Jurkat, Clone E6-1 (cell line): ENCODE measurements around the gene KRT39. TPM values are rescaled to one million over a fixed set of nuclear protein-coding genes. Genes with fewer than 3 reads are reported as not detected.
"Not testable (repeated sequence)": the region's sequence is repeated elsewhere in the genome, so short reads cannot be mapped to it uniquely, and the experiment has no call there.

ENCODE experiments used
- DNase-seq: peaks from one replicate; pipeline ENCODE4 v3.0.0-alpha.2; 2011; ENCODE audit warnings: low read depth, low spot score
- H3K4me3 ChIP-seq: 2 replicates; pipeline ENCODE4 v1.5.1; 2011; ENCODE audit warnings: mild to moderate bottlenecking, low read length, control low read depth, moderate library complexity
- polyA plus RNA-seq: library from polyadenylated mRNA; unstranded; fragments of >200 nt; gene quantifications from one replicate; pipeline ENCODE4 v1.2.1, GENCODE V29; 2012; ENCODE audit warnings: missing spikeins; ENCODE audit not compliant: insufficient read length, insufficient read depth

KRT39 gene
- not detected for polyA plus RNA-seq

GRCh38 chr17:40966848-40967247, at the start of gene KRT39:
TSS of gene KRT39 (minus strand) at chr17:40966948. CDS start at chr17:40966856, 92 bp downstream.
- no peak for DNase-seq
- H3K4me3 ChIP-seq: no peak within 1 kb of the TSS

DNA sequence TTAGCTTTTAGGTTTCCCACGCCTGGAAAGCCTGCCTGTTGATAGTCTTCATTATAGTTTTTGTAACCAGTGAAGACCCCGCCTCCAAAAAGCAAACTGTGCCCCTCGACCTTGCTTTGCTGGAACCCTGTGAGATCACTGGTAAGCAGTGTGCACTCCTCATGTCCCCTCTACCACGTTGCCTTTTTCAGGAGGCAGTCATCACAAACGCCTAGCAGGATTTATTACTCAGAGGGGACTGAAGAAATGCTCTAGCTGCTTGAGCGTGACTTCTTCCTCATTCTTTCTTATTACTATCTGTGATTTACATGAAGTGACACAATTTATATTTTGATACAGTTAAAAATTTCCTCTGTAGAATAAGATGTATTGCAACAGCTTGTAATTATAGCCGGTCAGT, 48.7 kb upstream of the KRT39 start:
- H3K4me3 ChIP-seq: no peak overlapping the region
- DNase-seq: no peak

DNA sequence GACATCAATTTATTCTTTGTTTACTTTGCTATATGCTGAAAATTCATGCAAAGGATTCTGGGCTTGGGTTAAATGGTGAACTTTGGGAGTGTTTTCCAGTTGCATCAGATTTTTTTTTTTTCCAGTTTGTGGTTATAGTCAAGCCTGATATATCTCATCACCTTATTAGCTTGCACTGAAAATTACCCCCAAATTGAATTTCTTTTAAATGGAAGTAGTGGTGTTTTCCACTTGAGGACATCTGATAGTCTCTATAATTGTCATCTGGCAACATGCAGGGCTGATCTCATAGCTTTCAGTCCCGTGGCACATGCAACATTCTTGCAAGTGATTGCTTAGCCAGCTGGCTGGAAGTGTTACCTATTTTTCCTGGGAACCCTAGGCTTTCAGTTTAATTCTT, 46.9 kb upstream of the KRT39 start:
- no peak for DNase-seq
- no peak overlapping the region for H3K4me3 ChIP-seq

- no peak for DNase-seq
- no peak overlapping the region for H3K4me3 ChIP-seq
Measured at GRCh38 chr17:41013181-41013580, 46.4 kb upstream of the KRT39 start.

DNA sequence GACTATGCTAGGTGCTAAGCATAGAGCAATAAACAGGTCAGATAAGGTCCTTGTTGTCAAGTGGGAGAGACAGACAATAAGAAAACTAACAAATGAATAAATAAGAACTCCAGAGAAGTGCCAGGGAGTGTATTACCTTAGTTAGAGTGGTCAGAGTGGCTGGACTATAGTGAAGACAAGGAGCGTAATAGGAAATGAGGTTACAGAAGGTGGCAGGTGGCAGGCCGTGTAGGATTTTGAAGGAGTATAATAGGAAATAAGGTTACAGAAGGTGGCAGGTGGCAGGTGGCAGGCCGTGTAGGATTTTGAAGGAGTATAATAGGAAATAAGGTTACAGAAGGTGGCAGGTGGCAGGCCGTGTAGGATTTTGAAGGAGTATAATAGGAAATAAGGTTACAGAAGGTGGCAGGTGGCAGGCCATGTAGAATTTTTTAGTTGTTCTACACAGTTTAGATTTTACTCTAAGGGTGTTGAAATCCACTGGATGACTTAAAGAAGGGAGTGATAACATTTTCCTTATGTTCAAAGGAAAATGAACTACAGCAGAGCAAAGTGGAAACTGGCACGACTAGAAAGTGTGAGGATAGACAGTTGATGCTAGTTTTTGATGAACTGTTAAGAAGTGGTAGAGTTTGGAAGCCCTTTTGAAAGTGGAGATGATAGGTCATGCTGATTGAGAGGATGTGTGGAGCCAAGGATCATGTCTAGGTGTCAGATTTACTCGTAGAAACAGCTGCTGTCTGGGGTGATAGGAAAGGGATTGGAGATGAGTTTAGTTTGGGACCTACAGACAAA, 45.8 kb upstream of the KRT39 start:
- H3K4me3 ChIP-seq: no peak overlapping the region
- no peak for DNase-seq

DNA sequence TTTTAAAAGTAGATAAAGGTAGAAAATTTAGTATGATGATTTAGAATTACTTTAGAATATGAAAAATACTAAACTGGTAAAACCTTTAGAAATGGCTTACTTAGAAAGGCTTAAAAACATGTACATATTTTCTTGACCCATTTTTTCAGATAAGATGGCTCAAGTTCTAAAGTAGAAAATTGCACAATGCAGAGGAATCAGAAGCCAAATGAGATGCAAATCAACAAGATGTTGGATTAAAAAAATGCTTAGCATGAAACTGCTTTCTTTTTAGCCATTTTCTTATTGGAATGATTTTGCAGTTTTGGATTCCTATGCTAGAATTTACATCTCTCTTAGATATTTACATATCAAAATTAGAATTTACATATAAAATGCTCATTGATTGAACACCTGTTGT, 43.7 kb upstream of the KRT39 start:
- no peak overlapping the region for H3K4me3 ChIP-seq
- DNase-seq: no peak

DNA sequence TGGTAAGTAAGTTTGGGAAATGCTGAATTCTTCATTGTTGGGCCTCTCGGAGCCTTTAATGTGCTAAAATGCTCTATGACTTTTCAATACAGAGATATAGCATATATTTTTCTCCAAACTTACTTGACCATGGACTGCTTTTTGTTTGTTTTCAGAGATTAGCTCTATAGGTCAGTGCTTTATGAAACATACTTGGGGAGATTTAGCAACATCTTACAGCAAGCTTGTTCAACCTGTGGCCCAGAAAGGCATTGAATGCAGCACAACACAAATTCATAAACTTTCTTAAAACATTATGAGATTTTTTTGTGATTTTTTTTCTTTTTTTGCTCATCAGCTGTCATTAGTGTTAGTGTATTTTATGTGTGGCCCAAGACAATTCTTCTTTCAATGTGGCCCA, 43.2 kb upstream of the KRT39 start:
- DNase-seq: no peak
- no peak overlapping the region for H3K4me3 ChIP-seq

DNA sequence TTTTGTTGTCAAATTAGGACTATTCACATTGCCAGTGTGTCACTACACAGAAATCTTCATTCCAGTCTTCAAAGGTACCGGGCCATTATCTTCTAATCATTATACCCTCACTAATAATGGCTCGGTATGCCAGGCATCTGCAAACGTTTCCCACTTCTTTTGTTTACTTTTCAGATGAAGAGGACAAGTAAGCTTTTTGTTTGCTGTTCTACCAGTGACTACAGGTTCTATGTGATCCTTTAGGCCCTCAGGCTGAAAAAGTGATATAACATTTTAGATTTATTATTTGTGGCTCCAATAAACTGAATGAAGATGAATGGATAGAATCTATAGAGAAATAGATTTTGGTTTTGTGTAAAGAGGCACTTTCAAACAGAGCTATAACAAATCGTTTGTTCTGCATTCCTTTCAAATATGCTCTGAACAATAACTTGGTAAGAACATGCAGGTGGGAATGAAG, 42.6 kb upstream of the KRT39 start:
- DNase-seq: no peak
- H3K4me3 ChIP-seq: no peak overlapping the region

- no peak within 1 kb of the TSS for H3K4me3 ChIP-seq
- DNase-seq: no peak
Measured at GRCh38 chr17:41008811-41009210, 42.1 kb upstream of the KRT39 start, which contains the start of gene KRTAP3-1. TSS of gene KRTAP3-1 (minus strand) at chr17:41009128. CDS start at chr17:41009074, 54 bp downstream.

- no peak overlapping the region for H3K4me3 ChIP-seq
- DNase-seq: no peak
Measured at GRCh38 chr17:41004397-41004796, 37.6 kb upstream of the KRT39 start.

- no peak overlapping the region for H3K4me3 ChIP-seq
- DNase-seq: no peak
Measured at GRCh38 chr17:41003926-41004325, 37.2 kb upstream of the KRT39 start.

GRCh38 chr17:41002814-41003213, 36.1 kb upstream of the KRT39 start:
- DNase-seq: no peak
- no peak overlapping the region for H3K4me3 ChIP-seq

GRCh38 chr17:41001795-41002194, 35.0 kb upstream of the KRT39 start:
- DNase-seq: no peak

GRCh38 chr17:40999563-40999962, 32.8 kb upstream of the KRT39 start, which contains the start of gene KRTAP3-2:
TSS of gene KRTAP3-2 (minus strand) at chr17:40999906. CDS start at chr17:40999853, 53 bp downstream.
- not testable (repeated sequence) for H3K4me3 ChIP-seq, DNase-seq

More at GRCh38 chr17:41001795-41002194, 35.0 kb upstream of the KRT39 start:
- no peak overlapping the region for H3K4me3 ChIP-seq

GRCh38 chr17:40997361-40997760, 30.6 kb upstream of the KRT39 start:
- no peak for DNase-seq
- no peak overlapping the region for H3K4me3 ChIP-seq

GRCh38 chr17:40996829-40997228, 30.1 kb upstream of the KRT39 start:
- no peak for DNase-seq
- H3K4me3 ChIP-seq: no peak overlapping the region

DNA sequence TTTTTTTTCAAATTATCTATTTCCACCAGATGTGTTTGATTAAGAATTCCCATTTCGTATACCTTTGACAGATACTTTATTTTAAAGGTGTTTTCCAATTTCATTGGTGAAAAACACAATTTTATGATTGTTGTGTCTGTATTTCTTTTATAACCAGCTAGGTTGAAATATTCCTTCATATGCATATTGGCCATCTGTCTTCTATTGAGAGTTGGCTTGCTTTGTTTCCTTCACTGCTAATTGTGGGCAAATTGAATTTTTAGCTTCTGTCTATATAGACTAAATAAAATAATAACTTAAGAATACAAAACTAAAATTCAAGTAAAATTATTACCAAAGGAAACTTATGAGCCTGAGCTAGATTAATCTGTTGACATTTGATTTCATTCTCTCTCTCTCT, 28.4 kb upstream of the KRT39 start:
- DNase-seq: no peak
- no peak overlapping the region for H3K4me3 ChIP-seq

- no peak within 1 kb of the TSS for H3K4me3 ChIP-seq
- DNase-seq: no peak
Measured at GRCh38 chr17:40993839-40994238, 27.1 kb upstream of the KRT39 start, which contains the start of gene KRTAP3-3. TSS of gene KRTAP3-3 (minus strand) at chr17:40994164. CDS start at chr17:40994097, 67 bp downstream.

DNA sequence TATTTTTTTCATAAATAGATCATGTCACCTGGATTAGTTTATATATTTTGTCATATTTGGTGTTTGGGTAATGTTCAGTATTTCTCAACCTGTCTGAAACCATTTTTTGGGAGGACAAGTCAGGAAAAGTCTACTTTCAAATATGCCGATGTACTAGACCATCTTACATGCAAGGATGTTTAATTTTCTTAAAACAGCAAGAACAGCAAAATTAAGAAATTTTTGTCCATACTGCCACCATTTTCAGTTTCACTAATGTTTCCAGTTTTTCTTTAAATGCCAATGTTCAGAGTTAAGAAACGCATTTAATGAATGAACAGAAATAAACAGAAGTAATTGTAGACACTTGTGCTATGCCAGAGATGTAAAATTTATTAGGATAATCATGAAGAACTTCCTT, 26.3 kb upstream of the KRT39 start:
- no peak overlapping the region for H3K4me3 ChIP-seq
- no peak for DNase-seq

- no peak overlapping the region for H3K4me3 ChIP-seq
- no peak for DNase-seq
Measured at GRCh38 chr17:40992666-40993065, 25.9 kb upstream of the KRT39 start.

GRCh38 chr17:40986920-40987319, 20.2 kb upstream of the KRT39 start:
- no peak for DNase-seq
- H3K4me3 ChIP-seq: no peak overlapping the region
